Gastroesophageal sphincter (tissue), 4 donors: ENCODE measurements around the gene QSOX1. TPM values are rescaled to one million over a fixed set of nuclear protein-coding genes. Genes with fewer than 3 reads are reported as not detected.

Experiments
- ATAC-seq: fragments of 150-250 bp; one replicate; pipeline ENCODE4 v1.9.1; 2016; ENCODE audit warnings: mild to moderate bottlenecking, moderate library complexity
- H3K27ac ChIP-seq, 4 donors: fragments of 200-600 bp; sonication (generic) in 3 of 4; 1 replicate in 3 of 4; 2 replicates in 1 of 4; pipeline ENCODE4 v1.5.1; 2016 to 2019
- H3K27me3 ChIP-seq: fragments of 200-600 bp; sonication (generic); one replicate; pipeline ENCODE4 v1.5.1; 2019
- H3K36me3 ChIP-seq, 2 donors: fragments of 200-600 bp; sonication (generic); one replicate each; pipeline ENCODE4 v1.5.1; 2019; ENCODE audit warnings: control low read depth in 1 of 2
- H3K4me1 ChIP-seq, 3 donors: fragments of 200-600 bp; sonication (generic); 1 replicate in 2 of 3; 2 replicates in 1 of 3; pipeline ENCODE4 v1.5.1; 2016 to 2019; ENCODE audit warnings: control low read depth in 2 of 3
- H3K4me3 ChIP-seq, 2 donors: fragments of 200-600 bp; sonication (generic); one replicate each; pipeline ENCODE4 v1.5.1; 2019; ENCODE audit warnings: mild to moderate bottlenecking in 1 of 2, moderate library complexity in 1 of 2
- H3K9me3 ChIP-seq, 3 donors: fragments of 200-600 bp; sonication (generic); one replicate each; pipeline ENCODE4 v1.5.1; 2017 to 2019; ENCODE audit warnings: control low read depth in 2 of 3
- CTCF ChIP-seq, 4 experiments: fragments of 200-600 bp in 2 of 4; fragments of 450-650 bp in 2 of 4; sonication (generic) in 1 of 4; IDR thresholded peaks; one replicate each; pipeline ENCODE4 v1.5.1; 2017 to 2019; ENCODE audit warnings: antibody characterized with exemption in 4 of 4, mild to moderate bottlenecking in 2 of 4, moderate library complexity in 2 of 4
- EP300 ChIP-seq: sonication (generic); formaldehyde crosslinking; IDR thresholded peaks from one replicate; pipeline ENCODE4 v1.6.1; 2017; ENCODE audit warnings: antibody characterized with exemption, mild to moderate bottlenecking
- POLR2A ChIP-seq, 2 donors: fragments of 450-650 bp; IDR thresholded peaks; one replicate each; pipeline ENCODE4 v1.6.1; 2017; ENCODE audit warnings: antibody characterized with exemption in 2 of 2, mild to moderate bottlenecking in 2 of 2, moderate library complexity in 1 of 2
- POLR2AphosphoS5 ChIP-seq: sonication (generic); formaldehyde crosslinking; IDR thresholded peaks from one replicate; pipeline ENCODE4 v1.6.1; 2017; ENCODE audit warnings: antibody characterized with exemption
- WGBS, 2 donors: methylation state at CpG; one replicate each; pipeline ENCODE4 v1.1.5; 2018; ENCODE audit warnings: low coverage in 1 of 2; 5-methylcytosine and 5-hydroxymethylcytosine counted together
- total RNA-seq, 4 donors: library from RNA; depleted of rRNA; stranded (reverse); fragments of >200 nt; gene quantifications; one replicate each; pipeline ENCODE4 v1.1.0, GENCODE V29; 2016

QSOX1 gene
- total RNA-seq, 4 donors from 2014 or later = 71.5 to 132 (median 106) TPM

GRCh38 chr1:180182643-180183311 lies 28.1 kb downstream of the QSOX1 start:
- no peaks in the 10 kb centered on the region for H3K9me3 ChIP-seq
- no peak overlapping the region for H3K27ac ChIP-seq
- H3K27me3 ChIP-seq = no peaks in the 10 kb centered on the region
- TF ChIP-seq POLR2AphosphoS5 (no peak), POLR2A (IDR thresholded peaks at IDR 0.05) (no peak), EP300 (no peak), CTCF (IDR thresholded peaks at IDR 0.05) (no peak)
- 83 to 92% methylated on average over 1 to 9 of the region's 22 CpGs for WGBS, 2 donors
- H3K36me3 ChIP-seq = peaks cover 0 to 84% of the 10 kb centered on the region in 2 donors
- no peak overlapping the region for H3K4me3 ChIP-seq
- no peak for ATAC-seq
- peaks cover 0 to 7% (median 0%) of the 10 kb centered on the region in 3 donors for H3K4me1 ChIP-seq

GRCh38 chr1:180183426-180183825 lies 28.8 kb downstream of the QSOX1 start:
- ATAC-seq = no peak
- no peak overlapping the region for H3K27ac ChIP-seq
- no peaks in the 10 kb centered on the region for H3K9me3 ChIP-seq
- peaks cover 0 to 91% of the 10 kb centered on the region in 2 donors for H3K36me3 ChIP-seq
- 88 to 100% methylated on average over 9 to 10 of the region's 10 CpGs for WGBS, 2 donors
- H3K27me3 ChIP-seq = no peaks in the 10 kb centered on the region
- no peak overlapping the region for H3K4me3 ChIP-seq
- H3K4me1 ChIP-seq = peaks cover 0 to 4% (median 0%) of the 10 kb centered on the region in 3 donors
- TF ChIP-seq POLR2AphosphoS5 (no peak), CTCF (IDR thresholded peaks at IDR 0.05) (no peak), EP300 (no peak), POLR2A (IDR thresholded peaks at IDR 0.05) (no peak)

- H3K36me3 ChIP-seq = peaks cover 0 to 96% of the 10 kb centered on the region in 2 donors
- WGBS, 2 donors = 85% methylated on average over 6 of the region's 9 CpGs; no CpG with 5 or more reads in 1 of the 2 donors
These were observed 29.4 kb downstream of the QSOX1 start for GRCh38 chr1:180184041-180184440.

GRCh38 chr1:180185281-180185680 lies 30.6 kb downstream of the QSOX1 start:
- Histone ChIP-seq H3K9me3 (no peaks in the 10 kb centered on the region), H3K36me3 (peaks cover 0 to 96% of the 10 kb centered on the region in 2 donors), H3K27ac (no peak overlapping the region), H3K4me1 (no peaks in the 10 kb centered on the region), H3K27me3 (no peaks in the 10 kb centered on the region), H3K4me3 (no peak overlapping the region)
- TF ChIP-seq POLR2AphosphoS5 (no peak), EP300 (no peak), POLR2A (IDR thresholded peaks at IDR 0.05) (no peak), CTCF (IDR thresholded peaks at IDR 0.05) (no peak)
- WGBS, 2 donors = 20% methylated on average over 1 of the region's 5 CpGs; no CpG with 5 or more reads in 1 of the 2 donors
- no peak for ATAC-seq

More at GRCh38 chr1:180184041-180184440, 29.4 kb downstream of the QSOX1 start:
- H3K4me3 ChIP-seq = no peak overlapping the region
- no peaks in the 10 kb centered on the region for H3K4me1 ChIP-seq
- H3K27me3 ChIP-seq = no peaks in the 10 kb centered on the region
- H3K9me3 ChIP-seq = no peaks in the 10 kb centered on the region
- no peak for TF ChIP-seq CTCF (IDR thresholded peaks at IDR 0.05)
- TF ChIP-seq EP300 = no peak
- TF ChIP-seq POLR2A (IDR thresholded peaks at IDR 0.05) = no peak
- no peak for TF ChIP-seq POLR2AphosphoS5
- H3K27ac ChIP-seq = no peak overlapping the region
- ATAC-seq = no peak
